PC-9 (cell line): Measurements from ENCODE around the gene BTBD17.

Experiments
- EZH2 ChIP-seq: fragments of 200-600 bp; sonication (generic); IDR thresholded peaks from 2 replicates; pipeline ENCODE4 v1.8.0; 2017; ENCODE audit warnings: antibody characterized with exemption, low read depth
- TF ChIP-seq, protein P1 (sequence below): fragments of 200-600 bp; sonication (generic); conservative IDR thresholded peaks from 2 replicates; pipeline ENCODE4 v1.6.1; 2017; ENCODE audit warnings: mixed run types, antibody characterized with exemption, mild to moderate bottlenecking, moderate library complexity

DNA sequence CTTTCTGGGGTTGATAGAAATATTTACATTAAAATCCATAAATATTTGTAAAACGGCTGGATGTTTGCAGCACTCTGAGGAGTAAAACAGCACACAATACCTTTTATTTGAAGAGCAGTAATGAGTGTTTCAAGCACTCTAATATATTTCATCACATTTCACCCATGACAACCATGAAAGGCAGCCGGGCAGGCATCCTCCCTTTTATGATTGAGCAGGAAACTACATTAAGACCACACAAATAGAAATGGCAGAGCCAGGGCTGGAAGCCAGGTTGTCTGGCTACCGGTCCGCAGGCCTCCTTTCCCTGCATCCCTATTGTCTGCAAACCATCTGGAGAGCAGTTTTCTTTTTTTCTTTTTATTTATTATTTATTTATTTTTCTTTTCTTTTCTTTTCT is 47.1 kb upstream of the BTBD17 start:
- TF ChIP-seq, protein P1, sequence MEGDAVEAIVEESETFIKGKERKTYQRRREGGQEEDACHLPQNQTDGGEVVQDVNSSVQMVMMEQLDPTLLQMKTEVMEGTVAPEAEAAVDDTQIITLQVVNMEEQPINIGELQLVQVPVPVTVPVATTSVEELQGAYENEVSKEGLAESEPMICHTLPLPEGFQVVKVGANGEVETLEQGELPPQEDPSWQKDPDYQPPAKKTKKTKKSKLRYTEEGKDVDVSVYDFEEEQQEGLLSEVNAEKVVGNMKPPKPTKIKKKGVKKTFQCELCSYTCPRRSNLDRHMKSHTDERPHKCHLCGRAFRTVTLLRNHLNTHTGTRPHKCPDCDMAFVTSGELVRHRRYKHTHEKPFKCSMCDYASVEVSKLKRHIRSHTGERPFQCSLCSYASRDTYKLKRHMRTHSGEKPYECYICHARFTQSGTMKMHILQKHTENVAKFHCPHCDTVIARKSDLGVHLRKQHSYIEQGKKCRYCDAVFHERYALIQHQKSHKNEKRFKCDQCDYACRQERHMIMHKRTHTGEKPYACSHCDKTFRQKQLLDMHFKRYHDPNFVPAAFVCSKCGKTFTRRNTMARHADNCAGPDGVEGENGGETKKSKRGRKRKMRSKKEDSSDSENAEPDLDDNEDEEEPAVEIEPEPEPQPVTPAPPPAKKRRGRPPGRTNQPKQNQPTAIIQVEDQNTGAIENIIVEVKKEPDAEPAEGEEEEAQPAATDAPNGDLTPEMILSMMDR, result no peak
- no peak for TF ChIP-seq EZH2
